Adipocyte (in vitro differentiated cells): ENCODE results near the gene TEX52.

Experiments used
- DNase-seq: peaks from one replicate; pipeline ENCODE4 v3.0.0-alpha.2; 2015; ENCODE audit warnings: low read depth
- H3K27me3 ChIP-seq: replicated peaks from 2 replicates; pipeline ENCODE4 v1.7.0; 2013; ENCODE audit warnings: mild to moderate bottlenecking, low read length, moderate library complexity; ENCODE audit not compliant: control insufficient read depth, insufficient read depth
- H3K36me3 ChIP-seq: 2 replicates; pipeline ENCODE4 v1.7.0; 2013; ENCODE audit warnings: low read length, mild to moderate bottlenecking, moderate library complexity; ENCODE audit not compliant: control insufficient read depth, insufficient read depth, severe bottlenecking
- H3K4me1 ChIP-seq: 2 replicates; pipeline ENCODE4 v1.7.0; 2013; ENCODE audit warnings: mild to moderate bottlenecking, low read length, moderate library complexity; ENCODE audit not compliant: control insufficient read depth, insufficient read depth
- H3K4me3 ChIP-seq: 2 replicates; pipeline ENCODE4 v1.7.0; 2013; ENCODE audit warnings: mild to moderate bottlenecking, low read length, moderate library complexity
- H3K9ac ChIP-seq: 2 replicates; pipeline ENCODE4 v1.7.0; 2013; ENCODE audit warnings: mild to moderate bottlenecking, low read length, moderate library complexity
- H3K9me3 ChIP-seq: 2 replicates; pipeline ENCODE4 v1.7.0; 2013; ENCODE audit warnings: mild to moderate bottlenecking, low read length, moderate library complexity; ENCODE audit not compliant: control insufficient read depth

Gene TEX52

DNA sequence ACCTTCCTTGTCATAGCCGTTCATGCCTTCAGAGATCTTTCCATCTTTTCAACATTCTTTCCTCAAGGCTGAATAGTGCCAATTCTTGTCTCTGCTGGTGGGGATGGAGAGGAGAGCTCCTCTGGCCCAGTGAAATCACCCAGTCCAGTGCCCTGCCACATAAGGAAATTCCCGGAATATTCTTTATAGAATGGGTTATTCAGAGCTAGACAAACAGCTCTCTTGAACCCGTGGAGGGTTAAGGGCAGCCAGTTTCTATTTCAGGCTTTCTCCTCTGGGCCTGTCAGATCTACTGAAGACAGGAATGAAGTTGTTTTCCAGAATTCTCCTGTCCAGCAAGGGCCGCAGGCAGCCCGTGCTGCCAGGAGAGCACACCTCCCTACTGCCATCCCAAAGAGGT is 13.9 kb downstream of the TEX52 start:
- Histone ChIP-seq H3K9ac (no peak overlapping the region), H3K4me3 (no peak overlapping the region)

GRCh38 chr12:2841056-2841650 is 15.7 kb downstream of the TEX52 start:
- Histone ChIP-seq H3K9me3 (no peaks in the 10 kb centered on the region), H3K27me3 (no peaks in the 10 kb centered on the region), H3K4me1 (no peaks in the 10 kb centered on the region), H3K4me3 (no peak overlapping the region), H3K36me3 (peaks cover 3% of the 10 kb centered on the region), H3K9ac (no peak overlapping the region)
- no peak for DNase-seq

More for the DNA sequence above, 13.9 kb downstream of the TEX52 start:
- Histone ChIP-seq H3K4me1 (no peaks in the 10 kb centered on the region), H3K9me3 (no peaks in the 10 kb centered on the region), H3K27me3 (no peaks in the 10 kb centered on the region), H3K36me3 (peaks cover 3% of the 10 kb centered on the region)
- DNase-seq: no peak

DNA sequence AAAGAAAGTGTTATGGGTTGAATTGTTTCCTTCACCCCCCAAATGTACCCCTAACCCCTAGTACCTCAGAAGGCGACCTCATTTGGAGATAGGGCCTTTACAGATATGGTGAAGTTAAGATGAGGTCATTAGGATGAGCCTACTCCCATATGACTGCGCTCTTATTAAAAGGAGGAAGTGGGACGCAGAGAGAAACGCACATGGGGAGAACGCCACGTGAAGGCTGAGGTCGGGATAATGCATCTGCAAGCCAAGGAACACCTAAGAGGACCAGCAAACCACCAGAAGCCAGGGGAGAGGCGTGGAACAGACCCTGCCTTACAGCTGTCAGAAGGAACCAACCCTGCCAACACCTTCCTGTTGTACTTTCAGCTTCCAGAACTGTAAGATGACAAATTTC is 20.3 kb downstream of the TEX52 start:
- no peak overlapping the region for H3K4me3 ChIP-seq
- H3K27me3 ChIP-seq: peaks cover 9% of the 10 kb centered on the region
- peaks cover 13% of the 10 kb centered on the region for H3K4me1 ChIP-seq
- no peak for DNase-seq
- H3K9me3 ChIP-seq: no peaks in the 10 kb centered on the region
- H3K36me3 ChIP-seq: peaks cover 6% of the 10 kb centered on the region
- no peak overlapping the region for H3K9ac ChIP-seq

DNA sequence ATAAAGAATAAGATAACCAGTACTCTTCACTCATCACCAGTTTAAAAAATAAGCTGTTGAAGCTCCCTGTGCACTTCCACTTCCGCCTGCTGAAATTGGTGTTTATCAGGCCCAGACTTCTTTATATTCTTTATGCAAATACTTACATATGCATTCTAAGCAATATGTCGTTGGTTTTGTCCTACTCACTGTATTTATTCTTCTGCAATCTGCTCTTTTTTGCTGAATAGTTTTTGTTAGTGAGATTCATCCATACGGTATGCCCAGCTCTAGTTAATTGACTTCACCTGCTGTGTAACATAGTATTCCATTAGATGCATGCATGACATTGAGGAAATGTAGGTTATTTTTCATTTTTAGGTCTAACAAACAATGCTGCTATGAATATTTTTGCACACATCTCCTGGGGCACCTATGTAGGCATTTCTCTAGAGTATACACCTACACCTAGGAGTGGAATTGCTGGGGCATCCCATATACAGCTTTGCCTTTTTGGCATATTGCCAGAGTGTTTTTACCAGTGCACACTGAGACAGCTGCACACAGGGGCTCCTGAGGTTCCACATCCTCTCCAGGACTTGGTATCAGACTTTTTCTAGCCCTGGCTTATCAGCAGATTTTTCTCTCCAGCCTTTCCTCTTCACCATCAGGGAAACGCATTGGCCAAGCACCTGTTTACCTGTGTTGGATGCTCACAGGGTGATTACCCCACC is 21.0 kb downstream of the TEX52 start:
- peaks cover 9% of the 10 kb centered on the region for H3K27me3 ChIP-seq
- H3K36me3 ChIP-seq: peaks cover 10% of the 10 kb centered on the region
- H3K4me1 ChIP-seq: peaks cover 13% of the 10 kb centered on the region
- DNase-seq: no peak
- H3K9me3 ChIP-seq: no peaks in the 10 kb centered on the region
- no peak overlapping the region for H3K9ac ChIP-seq
- H3K4me3 ChIP-seq: no peak overlapping the region

DNA sequence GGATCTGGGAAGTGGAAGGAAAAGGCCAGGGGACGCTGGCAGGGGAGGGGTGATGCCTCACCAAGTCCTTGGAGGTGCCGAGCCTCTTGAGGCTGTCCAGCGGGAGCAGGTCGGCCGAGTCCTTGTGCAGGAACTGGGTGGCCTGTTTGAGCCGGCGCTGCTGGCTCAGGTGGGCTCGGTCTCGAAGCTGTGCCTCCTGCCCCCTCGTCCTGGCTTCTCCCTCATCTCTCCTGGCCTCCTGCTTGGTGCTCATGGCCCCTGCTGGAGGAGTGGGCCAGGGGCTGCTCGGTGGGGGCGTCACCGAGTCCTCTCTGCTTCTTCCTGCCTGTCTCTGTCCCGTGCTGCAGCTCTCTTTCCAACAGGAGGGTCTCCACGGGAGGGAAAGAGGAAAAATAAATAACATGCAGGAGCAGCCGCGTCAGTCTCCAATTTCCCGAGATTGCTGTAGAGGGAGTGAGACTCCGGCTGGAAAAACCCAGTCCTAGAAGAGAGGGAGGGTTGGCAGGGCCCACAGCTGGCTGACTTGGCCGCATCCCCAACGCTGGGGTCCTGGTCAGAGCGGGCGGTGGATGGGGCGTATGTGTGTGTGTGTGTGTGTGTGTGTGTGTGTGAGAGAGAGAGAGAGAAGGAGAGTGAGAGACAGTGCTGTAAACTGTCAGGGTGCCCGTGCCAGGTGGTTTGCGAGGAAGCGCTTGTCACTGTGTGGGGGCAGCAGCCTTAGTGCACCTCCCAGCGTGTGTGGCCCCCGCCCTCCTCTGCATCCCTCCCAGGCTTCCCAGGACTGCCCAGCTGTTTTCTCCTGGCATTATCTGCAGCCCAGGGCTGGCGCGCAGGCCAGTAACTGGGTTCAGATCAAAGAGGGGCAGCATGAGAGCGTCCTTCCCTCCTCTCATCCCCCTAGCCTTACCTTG is 22.0 kb downstream of the TEX52 start, which contains the start of gene NRIP2:
Gene NRIP2 (minus strand): TSS at position 455 of the 911 bp plus-strand sequence. CDS start 52 bp downstream, at position 403.
- Histone ChIP-seq H3K9ac (no peak within 1 kb of the TSS), H3K36me3 (peaks cover 16% of the 10 kb centered on the region), H3K27me3 (peaks cover 9% of the 10 kb centered on the region), H3K9me3 (no peaks in the 10 kb centered on the region), H3K4me3 (no peak within 1 kb of the TSS), H3K4me1 (peaks cover 13% of the 10 kb centered on the region)
- DNase-seq: peak; percentile 62

GRCh38 chr12:2833810-2834209 is 23.0 kb downstream of the TEX52 start:
- H3K9me3 ChIP-seq: no peaks in the 10 kb centered on the region

DNA sequence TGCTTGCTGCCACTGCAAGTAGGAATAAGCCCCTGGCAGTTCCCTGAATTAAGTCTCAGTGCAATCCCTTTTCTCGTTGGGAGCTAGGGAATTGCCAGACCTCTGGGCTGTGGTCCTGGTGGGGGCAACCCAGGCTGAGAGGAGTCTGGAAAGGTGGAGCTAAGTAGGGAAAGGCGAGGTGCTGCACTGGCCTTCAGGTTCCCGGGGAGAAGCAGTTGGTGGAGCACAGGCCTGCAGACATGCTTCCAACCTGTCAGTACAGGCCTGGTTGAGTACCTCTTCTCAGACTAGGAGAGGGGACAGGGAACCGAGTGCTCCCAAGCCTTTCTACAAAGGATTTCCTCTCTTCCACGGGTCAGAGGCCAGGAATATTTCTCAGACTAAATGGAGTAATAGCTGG is 23.5 kb downstream of the TEX52 start:
- Histone ChIP-seq H3K36me3 (peaks cover 19% of the 10 kb centered on the region), H3K4me3 (no peak overlapping the region), H3K4me1 (peaks cover 13% of the 10 kb centered on the region), H3K9me3 (no peaks in the 10 kb centered on the region), H3K9ac (no peak overlapping the region), H3K27me3 (peaks cover 9% of the 10 kb centered on the region)
- DNase-seq: no peak

More at GRCh38 chr12:2833810-2834209, 23.0 kb downstream of the TEX52 start:
- peaks cover 13% of the 10 kb centered on the region for H3K4me1 ChIP-seq
- peaks cover 19% of the 10 kb centered on the region for H3K36me3 ChIP-seq
- no peak for DNase-seq
- H3K9ac ChIP-seq: no peak overlapping the region
- no peak overlapping the region for H3K4me3 ChIP-seq
- peaks cover 9% of the 10 kb centered on the region for H3K27me3 ChIP-seq

- no peaks in the 10 kb centered on the region for H3K9me3 ChIP-seq
- H3K27me3 ChIP-seq: peaks cover 9% of the 10 kb centered on the region
- peaks cover 13% of the 10 kb centered on the region for H3K4me1 ChIP-seq
- no peak overlapping the region for H3K4me3 ChIP-seq
- DNase-seq: no peak
- no peak overlapping the region for H3K9ac ChIP-seq
- H3K36me3 ChIP-seq: peaks cover 25% of the 10 kb centered on the region
Observed at GRCh38 chr12:2832550-2833127, 24.2 kb downstream of the TEX52 start.

DNA sequence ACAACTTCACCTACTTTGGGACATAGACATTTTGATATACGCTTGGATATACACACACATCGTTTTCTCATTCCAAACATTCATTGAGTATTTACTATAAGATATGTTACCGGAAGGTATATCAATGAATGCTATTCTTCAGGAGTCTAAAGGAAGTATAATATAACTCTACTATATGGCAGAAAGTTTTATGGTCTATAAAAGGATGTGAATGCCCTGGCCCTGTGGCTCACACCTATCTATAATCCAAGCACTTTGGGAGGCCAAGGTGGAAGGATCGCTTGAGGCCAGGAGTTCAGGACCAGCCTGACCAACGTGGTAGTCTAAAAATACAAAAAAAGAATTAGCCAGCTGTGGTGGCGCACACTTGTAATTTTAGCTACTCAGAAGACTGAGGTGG is 27.6 kb downstream of the TEX52 start:
- Histone ChIP-seq H3K4me1 (peaks cover 6% of the 10 kb centered on the region), H3K36me3 (peaks cover 58% of the 10 kb centered on the region), H3K9ac (no peak overlapping the region), H3K4me3 (no peak overlapping the region), H3K9me3 (no peaks in the 10 kb centered on the region), H3K27me3 (peaks cover 4% of the 10 kb centered on the region)
- DNase-seq: no peak

GRCh38 chr12:2826721-2827515 is 29.9 kb downstream of the TEX52 start:
- H3K4me1 ChIP-seq: no peaks in the 10 kb centered on the region
- H3K9me3 ChIP-seq: no peaks in the 10 kb centered on the region
- no peak for DNase-seq
- no peak overlapping the region for H3K9ac ChIP-seq
- H3K4me3 ChIP-seq: no peak overlapping the region
- H3K27me3 ChIP-seq: no peaks in the 10 kb centered on the region
- H3K36me3 ChIP-seq: peaks cover 82% of the 10 kb centered on the region
